PC-9 (cell line): ENCODE results near the gene KCNH6.

Experiments used
- CTCF ChIP-seq: fragments of 200-600 bp; sonication (generic); conservative IDR thresholded peaks from 2 replicates; pipeline ENCODE4 v1.6.1; 2017; ENCODE audit warnings: mixed run types, antibody characterized with exemption, mild to moderate bottlenecking, moderate library complexity
- EZH2 ChIP-seq: fragments of 200-600 bp; sonication (generic); IDR thresholded peaks from 2 replicates; pipeline ENCODE4 v1.8.0; 2017; ENCODE audit warnings: antibody characterized with exemption, low read depth

GRCh38 chr17:63512896-63513644 is 10.1 kb upstream of the KCNH6 start:
- no peak for TF ChIP-seq CTCF
- no peak for TF ChIP-seq EZH2
